Endodermal cell (in vitro differentiated cells): ENCODE data around the gene PAK1. TPM values are rescaled to one million over a fixed set of nuclear protein-coding genes. Genes with fewer than 3 reads are reported as not detected.

Source experiments
- DNase-seq: peaks from one replicate; pipeline ENCODE4 v3.0.0-alpha.2; 2017
- H3K27ac ChIP-seq: 2 replicates; pipeline ENCODE4 v1.5.1; 2013; ENCODE audit warnings: mild to moderate bottlenecking, low read depth, low read length, moderate library complexity
- H3K27me3 ChIP-seq: 2 replicates; pipeline ENCODE4 v1.6.1; 2013; ENCODE audit warnings: mild to moderate bottlenecking, low read length, moderate library complexity; ENCODE audit not compliant: insufficient read depth, control insufficient read depth, poor library complexity, severe bottlenecking
- H3K36me3 ChIP-seq: 2 replicates; pipeline ENCODE4 v1.7.0; 2013; ENCODE audit warnings: mild to moderate bottlenecking, low read length, moderate library complexity; ENCODE audit not compliant: control insufficient read depth, insufficient read depth
- H3K4me1 ChIP-seq: one replicate; pipeline ENCODE4 v1.7.0; 2013; ENCODE audit warnings: low read length; ENCODE audit not compliant: control insufficient read depth, insufficient read depth
- H3K4me3 ChIP-seq: 2 replicates; pipeline ENCODE4 v1.5.1; 2013; ENCODE audit warnings: mild to moderate bottlenecking, low read length, moderate library complexity
- H3K9ac ChIP-seq: 2 replicates; pipeline ENCODE4 v1.6.1; 2013; ENCODE audit warnings: mild to moderate bottlenecking, low read length, moderate library complexity; ENCODE audit not compliant: poor library complexity, severe bottlenecking; ENCODE audit errors: extremely low read depth
- H3K9me3 ChIP-seq: 2 replicates; pipeline ENCODE4 v1.6.1; 2013; ENCODE audit warnings: mild to moderate bottlenecking, low read length, moderate library complexity; ENCODE audit not compliant: control insufficient read depth
- H3K27ac Mint-ChIP-seq: 2 replicates; pipeline ENCODE4 v1.8.0; 2020; ENCODE audit warnings: mixed read lengths
- H3K27me3 Mint-ChIP-seq: 2 replicates; pipeline ENCODE4 v1.8.0; 2021; ENCODE audit warnings: mild to moderate bottlenecking, mixed read lengths; ENCODE audit not compliant: insufficient read depth
- H3K36me3 Mint-ChIP-seq: 2 replicates; pipeline ENCODE4 v1.8.0; 2020; ENCODE audit warnings: low read depth, mixed read lengths
- H3K4me1 Mint-ChIP-seq: 2 replicates; pipeline ENCODE4 v1.8.0; 2020; ENCODE audit warnings: mixed read lengths
- H3K4me3 Mint-ChIP-seq: 2 replicates; pipeline ENCODE4 v1.8.0; 2020; ENCODE audit warnings: mild to moderate bottlenecking, moderate library complexity, mixed read lengths
- H3K9me3 Mint-ChIP-seq: 2 replicates; pipeline ENCODE4 v1.8.0; 2020; ENCODE audit warnings: mild to moderate bottlenecking, mixed read lengths
- WGBS, 2 experiments: methylation state at CpG; one replicate each; pipeline versions ENCODE4 v1.1.5 to v1.1.7; 2013; ENCODE audit warnings: missing lambda C conversion rate in 2 of 2, mixed read lengths in 1 of 2; ENCODE audit not compliant: insufficient coverage in 1 of 2, insufficient read length in 1 of 2; 5-methylcytosine and 5-hydroxymethylcytosine counted together
- total RNA-seq, 2 donors: library from RNA; stranded (reverse); fragmentation: NEBNext Ultra II Directional in 1 of 2; extraction: Animal tissue kit (Norgen Biotek cat#: 25700) in 1 of 2; gene quantifications; 2 replicates in 1 of 2; 3 replicates in 1 of 2; pipeline ENCODE4 v1.2.1, GENCODE V29; 2021
- TF ChIP-seq, protein P1 (sequence below): fragments of 200-600 bp; sonication (generic); conservative IDR thresholded peaks from 2 replicates; pipeline ENCODE4 v1.5.0; 2021; ENCODE audit warnings: antibody characterized with exemption, mild to moderate bottlenecking

The PAK1 gene
- total RNA-seq, 2 donors from 2014 or later = 91.3 to 94.9 TPM

- Histone ChIP-seq H3K9me3 (no peaks in the 10 kb centered on the region), H3K9ac (no peak overlapping the region), H3K4me1 (no peaks in the 10 kb centered on the region), H3K36me3 (peaks cover 45% of the 10 kb centered on the region), H3K4me3 (no peak overlapping the region), H3K27ac (peak overlapping the region; percentile 22), H3K27me3 (no peaks in the 10 kb centered on the region)
- DNase-seq = no peak
- H3K27me3 Mint-ChIP-seq = no peaks in the 10 kb centered on the region
- no peak overlapping the region for H3K4me3 Mint-ChIP-seq
- WGBS, 2 experiments = 74 to 97% methylated on average over 2 of the region's 2 CpGs
- TF ChIP-seq, protein P1, sequence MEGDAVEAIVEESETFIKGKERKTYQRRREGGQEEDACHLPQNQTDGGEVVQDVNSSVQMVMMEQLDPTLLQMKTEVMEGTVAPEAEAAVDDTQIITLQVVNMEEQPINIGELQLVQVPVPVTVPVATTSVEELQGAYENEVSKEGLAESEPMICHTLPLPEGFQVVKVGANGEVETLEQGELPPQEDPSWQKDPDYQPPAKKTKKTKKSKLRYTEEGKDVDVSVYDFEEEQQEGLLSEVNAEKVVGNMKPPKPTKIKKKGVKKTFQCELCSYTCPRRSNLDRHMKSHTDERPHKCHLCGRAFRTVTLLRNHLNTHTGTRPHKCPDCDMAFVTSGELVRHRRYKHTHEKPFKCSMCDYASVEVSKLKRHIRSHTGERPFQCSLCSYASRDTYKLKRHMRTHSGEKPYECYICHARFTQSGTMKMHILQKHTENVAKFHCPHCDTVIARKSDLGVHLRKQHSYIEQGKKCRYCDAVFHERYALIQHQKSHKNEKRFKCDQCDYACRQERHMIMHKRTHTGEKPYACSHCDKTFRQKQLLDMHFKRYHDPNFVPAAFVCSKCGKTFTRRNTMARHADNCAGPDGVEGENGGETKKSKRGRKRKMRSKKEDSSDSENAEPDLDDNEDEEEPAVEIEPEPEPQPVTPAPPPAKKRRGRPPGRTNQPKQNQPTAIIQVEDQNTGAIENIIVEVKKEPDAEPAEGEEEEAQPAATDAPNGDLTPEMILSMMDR = no peak
- H3K4me1 Mint-ChIP-seq = no peaks in the 10 kb centered on the region
- H3K36me3 Mint-ChIP-seq = peaks cover 40% of the 10 kb centered on the region
- no peaks in the 10 kb centered on the region for H3K9me3 Mint-ChIP-seq
- peak overlapping the region; percentile 14 for H3K27ac Mint-ChIP-seq
These were observed 126.8 kb downstream of the PAK1 start for GRCh38 chr11:77346906-77347603.

DNA sequence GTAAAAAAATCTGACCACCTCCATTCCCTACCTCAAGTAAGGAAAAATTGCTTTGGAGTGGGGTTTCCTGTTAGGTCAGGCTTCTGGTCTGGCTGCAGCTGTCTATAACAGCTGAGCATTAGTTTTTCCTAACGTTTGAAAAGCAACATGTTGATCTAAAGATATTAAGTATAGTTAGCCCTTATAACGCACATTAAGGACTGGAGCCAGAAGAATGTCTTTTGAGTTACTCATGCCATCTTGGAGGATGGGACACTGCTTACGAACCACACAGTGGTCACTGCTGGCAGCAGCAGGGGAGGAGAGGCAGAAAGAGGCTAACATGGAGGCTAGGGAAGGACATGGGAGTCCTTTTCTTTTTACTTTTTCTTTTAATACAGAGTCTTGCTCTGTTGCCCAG lies 128.3 kb downstream of the PAK1 start:
- TF ChIP-seq, protein P1 = no peak
- Mint-ChIP-seq H3K4me3 (no peak overlapping the region), H3K27me3 (no peaks in the 10 kb centered on the region), H3K4me1 (no peaks in the 10 kb centered on the region), H3K27ac (no peak overlapping the region), H3K36me3 (peaks cover 52% of the 10 kb centered on the region), H3K9me3 (no peaks in the 10 kb centered on the region)
- H3K27ac ChIP-seq = no peak overlapping the region
- no peaks in the 10 kb centered on the region for H3K9me3 ChIP-seq
- H3K4me3 ChIP-seq = no peak overlapping the region
- DNase-seq = no peak
- no peaks in the 10 kb centered on the region for H3K27me3 ChIP-seq
- H3K4me1 ChIP-seq = no peaks in the 10 kb centered on the region
- no peak overlapping the region for H3K9ac ChIP-seq
- WGBS, 2 experiments = 89 to 95% methylated on average over 2 to 3 of the region's 3 CpGs
- H3K36me3 ChIP-seq = peaks cover 59% of the 10 kb centered on the region

DNA sequence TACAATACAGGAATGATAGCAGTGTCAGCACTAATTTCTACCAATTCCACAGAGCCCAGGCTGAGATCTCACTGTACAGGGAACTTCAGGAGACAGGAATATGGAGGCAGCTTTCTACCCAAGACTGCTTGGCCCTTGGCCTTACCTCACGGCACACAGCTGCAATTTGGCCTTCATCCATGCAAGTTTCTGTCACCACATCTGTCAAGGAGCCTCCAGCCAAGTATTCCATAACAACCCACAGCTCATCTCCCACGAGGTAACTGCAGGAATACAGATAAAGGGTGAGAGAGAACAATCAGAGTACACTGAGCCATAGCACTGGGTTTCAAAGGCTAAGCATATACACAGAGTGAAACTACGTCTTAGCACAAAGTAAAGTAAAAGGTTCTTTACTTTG lies 133.4 kb downstream of the PAK1 start:
- TF ChIP-seq, protein P1 = no peak
- Mint-ChIP-seq H3K4me1 (no peaks in the 10 kb centered on the region), H3K27ac (no peak overlapping the region), H3K4me3 (no peak overlapping the region), H3K36me3 (peaks cover 50% of the 10 kb centered on the region), H3K9me3 (no peaks in the 10 kb centered on the region), H3K27me3 (no peaks in the 10 kb centered on the region)
- H3K27ac ChIP-seq = no peak overlapping the region
- H3K4me3 ChIP-seq = no peak overlapping the region
- no peaks in the 10 kb centered on the region for H3K9me3 ChIP-seq
- DNase-seq = no peak
- H3K9ac ChIP-seq = no peak overlapping the region
- no peaks in the 10 kb centered on the region for H3K4me1 ChIP-seq
- peaks cover 80% of the 10 kb centered on the region for H3K36me3 ChIP-seq
- no peaks in the 10 kb centered on the region for H3K27me3 ChIP-seq
- WGBS, 2 experiments = 94 to 95% methylated on average over 2 to 3 of the region's 3 CpGs
